ENCODE measurements around the gene ASAP2.

The ASAP2 gene

GRCh38 chr2:9325428-9325827 lies 118.8 kb downstream of the ASAP2 start:
- no peak overlapping the region for H3K4me3 ChIP-seq (replicated peaks; ENCODE audit: low read depth, low read length)
- DNase-seq (ENCODE audit: low read depth): no peak
- no peak for TF ChIP-seq CTCF (IDR thresholded peaks at IDR 0.05; ENCODE audit: low read length, missing control alignments)

GRCh38 chr2:9326975-9327374 lies 120.4 kb downstream of the ASAP2 start:
- H3K4me3 ChIP-seq (replicated peaks; ENCODE audit: low read depth, low read length): no peak overlapping the region
- no peak for TF ChIP-seq CTCF (IDR thresholded peaks at IDR 0.05; ENCODE audit: low read length, missing control alignments)
- DNase-seq (ENCODE audit: low read depth): peak; percentile 29

DNA sequence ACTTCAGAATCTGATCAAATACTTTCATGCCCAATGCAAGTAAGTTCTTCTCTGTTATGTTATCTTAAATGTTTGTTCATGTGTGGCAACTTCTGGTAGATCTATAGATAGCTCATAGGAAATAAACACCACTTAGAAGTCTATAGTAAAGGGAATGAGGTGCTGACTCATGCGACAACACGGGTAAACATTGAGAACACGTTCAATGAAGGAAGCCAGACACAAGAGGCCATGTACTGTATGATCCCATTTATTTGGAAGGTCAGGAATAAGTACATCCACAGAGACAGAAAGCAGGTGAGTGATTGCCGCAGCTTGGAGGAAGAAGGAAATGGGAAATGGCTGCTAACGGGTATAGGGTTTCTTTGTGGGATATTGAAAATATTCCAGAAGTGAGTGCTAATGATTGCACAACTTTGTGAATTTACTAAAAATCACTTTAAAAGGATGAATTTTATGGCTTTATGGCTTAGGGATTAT lies 121.3 kb downstream of the ASAP2 start:
- no peak for TF ChIP-seq CTCF (IDR thresholded peaks at IDR 0.05; ENCODE audit: low read length, missing control alignments)
- DNase-seq (ENCODE audit: low read depth): peak; percentile 36
- no peak overlapping the region for H3K4me3 ChIP-seq (replicated peaks; ENCODE audit: low read depth, low read length)

GRCh38 chr2:9328931-9329330 lies 122.3 kb downstream of the ASAP2 start:
- peak; percentile 48 for DNase-seq (ENCODE audit: low read depth)
- H3K4me3 ChIP-seq (replicated peaks; ENCODE audit: low read depth, low read length): no peak overlapping the region
- TF ChIP-seq CTCF (IDR thresholded peaks at IDR 0.05; ENCODE audit: low read length, missing control alignments): no peak

DNA sequence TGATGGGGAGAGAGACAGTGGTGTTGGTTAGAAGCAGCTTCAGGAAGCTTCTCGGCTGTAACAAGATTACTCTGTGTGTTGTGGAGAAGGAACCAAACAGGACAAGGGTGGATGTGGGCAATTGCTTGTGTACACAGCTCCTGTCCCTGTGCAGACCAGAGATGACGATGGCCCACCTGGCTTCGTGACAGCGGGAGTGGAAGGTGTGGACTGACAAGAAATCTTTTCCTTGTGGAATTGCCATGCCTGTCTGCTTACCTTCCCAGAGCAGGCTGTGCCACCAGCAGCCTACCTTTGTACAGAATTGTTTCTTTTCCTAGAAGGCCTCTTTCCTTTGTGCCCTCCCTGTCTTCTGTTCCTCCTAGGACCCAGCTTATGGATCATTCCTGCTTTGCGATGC lies 122.9 kb downstream of the ASAP2 start:
- no peak for DNase-seq (ENCODE audit: low read depth)
- H3K4me3 ChIP-seq (replicated peaks; ENCODE audit: low read depth, low read length): no peak overlapping the region
- TF ChIP-seq CTCF (IDR thresholded peaks at IDR 0.05; ENCODE audit: low read length, missing control alignments): no peak

DNA sequence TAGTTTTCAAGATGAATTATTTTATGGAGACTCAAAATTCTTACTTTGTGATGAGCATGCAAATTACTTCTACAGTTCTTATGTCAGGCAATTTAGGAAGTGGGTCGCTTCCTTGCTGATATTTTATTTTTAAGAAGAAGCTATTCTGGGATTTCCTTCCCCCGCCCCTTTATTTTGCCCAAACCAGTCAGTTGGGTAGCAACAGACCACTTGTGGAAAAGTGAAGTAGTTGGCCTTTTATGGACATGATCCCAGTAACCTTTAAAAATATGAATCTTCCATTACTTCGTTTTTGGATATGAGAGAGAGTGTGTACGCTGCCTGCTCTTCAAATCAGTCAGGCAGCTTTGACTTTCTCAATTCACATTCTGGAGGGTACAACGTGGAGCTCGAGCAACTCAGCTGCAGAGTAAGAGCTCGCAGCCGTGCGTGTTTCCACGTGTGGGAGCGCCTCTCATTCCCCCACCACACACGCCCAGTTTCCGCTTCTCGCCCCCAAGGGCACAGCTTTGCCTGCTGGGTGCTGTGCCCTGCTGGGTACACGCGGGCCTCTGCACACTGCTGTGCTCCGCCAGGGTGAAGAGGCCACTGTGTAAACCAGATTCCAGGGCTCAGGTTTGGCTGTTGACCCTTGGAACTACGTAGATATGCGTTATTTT lies 124.1 kb downstream of the ASAP2 start:
- no peak for DNase-seq (ENCODE audit: low read depth)

More for the DNA sequence above, 124.1 kb downstream of the ASAP2 start:
- no peak overlapping the region for H3K4me3 ChIP-seq (replicated peaks; ENCODE audit: low read depth, low read length)
- no peak for TF ChIP-seq CTCF (IDR thresholded peaks at IDR 0.05; ENCODE audit: low read length, missing control alignments)
